Measurements from ENCODE around the gene FOXO6.

Gene FOXO6

GRCh38 chr1:41366455-41367287, 5.4 kb downstream of the FOXO6 start:
- H3K4me3 Mint-ChIP-seq: peak overlapping the region; percentile 71

GRCh38 chr1:41367288-41367642, 6.0 kb downstream of the FOXO6 start:
- Mint-ChIP-seq H3K36me3 (no peaks in the 10 kb centered on the region), H3K4me3 (peak overlapping the region; percentile 65), H3K27me3 (peaks cover 11% of the 10 kb centered on the region), H3K9me3 (ENCODE audit: low read depth) (no peaks in the 10 kb centered on the region), H3K27ac (peak overlapping the region; percentile 10), H3K4me1 (ENCODE audit: low read depth) (peaks cover 16% of the 10 kb centered on the region)

More at GRCh38 chr1:41366455-41367287, 5.4 kb downstream of the FOXO6 start:
- Mint-ChIP-seq H3K9me3 (ENCODE audit: low read depth) (no peaks in the 10 kb centered on the region), H3K4me1 (ENCODE audit: low read depth) (peaks cover 16% of the 10 kb centered on the region), H3K36me3 (no peaks in the 10 kb centered on the region), H3K27me3 (peaks cover 11% of the 10 kb centered on the region), H3K27ac (no peak overlapping the region)

- peaks cover 13% of the 10 kb centered on the region for H3K4me1 Mint-ChIP-seq (ENCODE audit: low read depth)
- H3K9me3 Mint-ChIP-seq (ENCODE audit: low read depth): no peaks in the 10 kb centered on the region
- H3K4me3 Mint-ChIP-seq: no peak overlapping the region
- H3K27ac Mint-ChIP-seq: no peak overlapping the region
- H3K27me3 Mint-ChIP-seq: peaks cover 14% of the 10 kb centered on the region
- no peaks in the 10 kb centered on the region for H3K36me3 Mint-ChIP-seq
These were observed 7.1 kb downstream of the FOXO6 start for GRCh38 chr1:41368366-41368765.

GRCh38 chr1:41368801-41369200, 7.6 kb downstream of the FOXO6 start:
- no peak overlapping the region for H3K4me3 Mint-ChIP-seq
- H3K36me3 Mint-ChIP-seq: no peaks in the 10 kb centered on the region
- H3K9me3 Mint-ChIP-seq (ENCODE audit: low read depth): no peaks in the 10 kb centered on the region
- peaks cover 10% of the 10 kb centered on the region for H3K4me1 Mint-ChIP-seq (ENCODE audit: low read depth)
- no peak overlapping the region for H3K27ac Mint-ChIP-seq
- peaks cover 11% of the 10 kb centered on the region for H3K27me3 Mint-ChIP-seq

- no peaks in the 10 kb centered on the region for H3K9me3 Mint-ChIP-seq (ENCODE audit: low read depth)
- H3K27me3 Mint-ChIP-seq: peaks cover 10% of the 10 kb centered on the region
- peaks cover 9% of the 10 kb centered on the region for H3K4me1 Mint-ChIP-seq (ENCODE audit: low read depth)
- no peaks in the 10 kb centered on the region for H3K36me3 Mint-ChIP-seq
- H3K4me3 Mint-ChIP-seq: no peak overlapping the region
- H3K27ac Mint-ChIP-seq: no peak overlapping the region
These were observed 8.3 kb downstream of the FOXO6 start for GRCh38 chr1:41369531-41369930.

GRCh38 chr1:41370225-41370624, 9.0 kb downstream of the FOXO6 start:
- Mint-ChIP-seq H3K4me1 (ENCODE audit: low read depth) (peaks cover 5% of the 10 kb centered on the region), H3K27ac (no peak overlapping the region), H3K4me3 (no peak overlapping the region), H3K9me3 (ENCODE audit: low read depth) (no peaks in the 10 kb centered on the region), H3K36me3 (no peaks in the 10 kb centered on the region), H3K27me3 (peaks cover 10% of the 10 kb centered on the region)

- H3K4me1 Mint-ChIP-seq (ENCODE audit: low read depth): peaks cover 3% of the 10 kb centered on the region
- H3K9me3 Mint-ChIP-seq (ENCODE audit: low read depth): no peaks in the 10 kb centered on the region
- no peak overlapping the region for H3K4me3 Mint-ChIP-seq
- no peak overlapping the region for H3K27ac Mint-ChIP-seq
- peaks cover 15% of the 10 kb centered on the region for H3K27me3 Mint-ChIP-seq
- H3K36me3 Mint-ChIP-seq: no peaks in the 10 kb centered on the region
These were observed 9.7 kb downstream of the FOXO6 start for GRCh38 chr1:41370756-41371420.

- H3K4me3 Mint-ChIP-seq: no peak overlapping the region
- H3K9me3 Mint-ChIP-seq (ENCODE audit: low read depth): no peaks in the 10 kb centered on the region
- H3K27me3 Mint-ChIP-seq: peaks cover 20% of the 10 kb centered on the region
These were observed 10.7 kb downstream of the FOXO6 start for GRCh38 chr1:41371630-41372599.

GRCh38 chr1:41372600-41372993, 11.4 kb downstream of the FOXO6 start:
- no peaks in the 10 kb centered on the region for H3K9me3 Mint-ChIP-seq (ENCODE audit: low read depth)
- no peak overlapping the region for H3K4me3 Mint-ChIP-seq
- H3K27me3 Mint-ChIP-seq: peaks cover 22% of the 10 kb centered on the region
- peaks cover 1% of the 10 kb centered on the region for H3K4me1 Mint-ChIP-seq (ENCODE audit: low read depth)
- H3K36me3 Mint-ChIP-seq: no peaks in the 10 kb centered on the region
- no peak overlapping the region for H3K27ac Mint-ChIP-seq

More at GRCh38 chr1:41371630-41372599, 10.7 kb downstream of the FOXO6 start:
- Mint-ChIP-seq H3K4me1 (ENCODE audit: low read depth) (peaks cover 3% of the 10 kb centered on the region), H3K36me3 (no peaks in the 10 kb centered on the region), H3K27ac (no peak overlapping the region)

GRCh38 chr1:41373373-41373772, 12.1 kb downstream of the FOXO6 start:
- no peaks in the 10 kb centered on the region for H3K9me3 Mint-ChIP-seq (ENCODE audit: low read depth)
- peaks cover 22% of the 10 kb centered on the region for H3K27me3 Mint-ChIP-seq
- no peaks in the 10 kb centered on the region for H3K36me3 Mint-ChIP-seq
- H3K4me3 Mint-ChIP-seq: no peak overlapping the region
- H3K27ac Mint-ChIP-seq: no peak overlapping the region
- no peaks in the 10 kb centered on the region for H3K4me1 Mint-ChIP-seq (ENCODE audit: low read depth)

- no peak overlapping the region for H3K4me3 Mint-ChIP-seq
- no peaks in the 10 kb centered on the region for H3K4me1 Mint-ChIP-seq (ENCODE audit: low read depth)
- H3K9me3 Mint-ChIP-seq (ENCODE audit: low read depth): no peaks in the 10 kb centered on the region
- peaks cover 20% of the 10 kb centered on the region for H3K27me3 Mint-ChIP-seq
- no peaks in the 10 kb centered on the region for H3K36me3 Mint-ChIP-seq
- no peak overlapping the region for H3K27ac Mint-ChIP-seq
These were observed 13.5 kb downstream of the FOXO6 start for GRCh38 chr1:41374711-41375110.

GRCh38 chr1:41377397-41377796, 16.2 kb downstream of the FOXO6 start:
- no peaks in the 10 kb centered on the region for H3K9me3 Mint-ChIP-seq (ENCODE audit: low read depth)
- H3K27ac Mint-ChIP-seq: no peak overlapping the region
- H3K4me1 Mint-ChIP-seq (ENCODE audit: low read depth): peaks cover 4% of the 10 kb centered on the region
- peaks cover 17% of the 10 kb centered on the region for H3K27me3 Mint-ChIP-seq
- H3K36me3 Mint-ChIP-seq: no peaks in the 10 kb centered on the region
- H3K4me3 Mint-ChIP-seq: no peak overlapping the region

GRCh38 chr1:41378222-41378621, 17.0 kb downstream of the FOXO6 start:
- Mint-ChIP-seq H3K36me3 (no peaks in the 10 kb centered on the region), H3K27ac (no peak overlapping the region), H3K9me3 (ENCODE audit: low read depth) (no peaks in the 10 kb centered on the region), H3K27me3 (peaks cover 15% of the 10 kb centered on the region), H3K4me1 (ENCODE audit: low read depth) (peaks cover 7% of the 10 kb centered on the region), H3K4me3 (no peak overlapping the region)

GRCh38 chr1:41378999-41379737, 17.9 kb downstream of the FOXO6 start:
- peaks cover 20% of the 10 kb centered on the region for H3K27me3 Mint-ChIP-seq
- H3K27ac Mint-ChIP-seq: no peak overlapping the region

More at GRCh38 chr1:41378999-41379737, 17.9 kb downstream of the FOXO6 start:
- Mint-ChIP-seq H3K36me3 (no peaks in the 10 kb centered on the region), H3K4me3 (no peak overlapping the region), H3K9me3 (ENCODE audit: low read depth) (no peaks in the 10 kb centered on the region), H3K4me1 (ENCODE audit: low read depth) (peaks cover 12% of the 10 kb centered on the region)

Data from activated naive CD8-positive, alpha-beta T cell (primary cell).